Esophagus mucosa (tissue), 1 donor: ENCODE measurements around the gene CD6. TPM values are rescaled to one million over a fixed set of nuclear protein-coding genes. Genes with fewer than 3 reads are reported as not detected.
A peak's percentile ranks its signal among the peaks of the same experiment; 100 is the strongest.
"Not testable (repeated sequence)": the region's sequence is repeated elsewhere in the genome, so short reads cannot be mapped to it uniquely, and the experiment has no call there.

Source experiments
- ATAC-seq: fragments of 200-7000 bp; cut with Tn5 transposase; one replicate; pipeline ENCODE4 v1.9.1; 2020
- total RNA-seq: library from RNA; stranded (reverse); gene quantifications from one replicate; pipeline ENCODE4 v1.2.4, GENCODE V29; 2023
- donor health status: DM: yes; HTN: yes; CAD: no.

CD6 gene
- total RNA-seq, 1 donor from 2014 or later, result 0.80 TPM

DNA sequence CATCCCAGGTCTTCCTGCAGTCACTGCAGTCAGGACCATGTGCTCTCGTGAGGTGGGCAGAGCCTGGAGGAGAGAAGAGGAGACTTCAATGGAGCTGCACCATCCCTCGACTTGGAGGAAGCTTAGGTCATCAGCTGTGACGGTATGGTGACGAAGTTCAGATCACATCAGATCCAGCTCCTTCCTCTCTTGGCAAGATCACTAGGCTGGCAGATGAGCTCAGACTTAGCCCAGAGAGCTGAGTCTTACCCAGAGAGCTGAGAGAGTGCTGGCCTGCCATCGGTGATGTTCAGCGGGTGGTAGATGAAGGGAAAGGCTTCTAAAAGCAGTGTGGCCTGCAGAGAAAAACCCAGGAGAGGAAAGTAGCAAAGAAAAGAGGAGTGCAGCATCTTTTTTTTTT, 17.7 kb upstream of the CD6 start:
- no peak for ATAC-seq

GRCh38 chr11:60954421-60954820, 17.1 kb upstream of the CD6 start:
- no peak for ATAC-seq

- ATAC-seq, result no peak
These were observed 15.9 kb upstream of the CD6 start for GRCh38 chr11:60955571-60955970.

DNA sequence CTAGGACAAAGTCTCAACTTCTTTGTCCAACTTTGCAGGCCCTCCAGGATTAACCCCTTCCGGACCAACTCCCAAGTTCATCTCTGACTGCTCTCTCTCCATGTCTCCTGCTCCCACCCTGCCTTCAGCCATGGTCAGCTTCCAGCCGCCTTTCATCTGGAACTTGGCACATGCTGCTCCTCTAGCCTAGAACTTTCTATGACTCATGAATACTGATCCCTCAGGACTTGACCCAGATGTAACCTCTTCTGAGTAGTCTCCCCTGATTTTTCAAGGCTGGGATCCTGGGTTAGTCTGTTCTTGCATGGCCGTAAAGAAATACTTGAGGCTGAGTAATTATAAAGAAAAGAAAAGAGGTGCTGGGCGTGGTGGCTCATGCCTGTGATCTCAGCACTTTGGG, 14.3 kb upstream of the CD6 start:
- ATAC-seq, result peak; percentile 87

DNA sequence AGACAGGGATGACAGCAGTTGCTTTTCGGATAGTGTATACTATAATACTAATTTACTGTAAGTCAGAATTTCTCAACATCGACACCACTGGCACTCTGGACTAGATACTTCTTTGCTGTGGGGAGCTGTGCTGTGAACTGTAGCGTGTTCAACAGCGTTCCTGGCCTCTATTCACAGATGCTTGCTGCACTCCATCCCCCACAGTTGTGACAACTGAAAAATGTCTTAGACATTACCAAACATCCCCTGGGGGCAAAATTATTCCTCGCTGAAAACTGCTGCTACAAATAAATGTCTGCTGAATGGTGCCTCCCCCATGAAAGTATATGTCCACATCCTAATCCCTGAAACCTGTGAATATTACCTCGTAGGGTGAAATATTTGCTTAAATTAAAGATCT, 12.0 kb upstream of the CD6 start:
- no peak for ATAC-seq

DNA sequence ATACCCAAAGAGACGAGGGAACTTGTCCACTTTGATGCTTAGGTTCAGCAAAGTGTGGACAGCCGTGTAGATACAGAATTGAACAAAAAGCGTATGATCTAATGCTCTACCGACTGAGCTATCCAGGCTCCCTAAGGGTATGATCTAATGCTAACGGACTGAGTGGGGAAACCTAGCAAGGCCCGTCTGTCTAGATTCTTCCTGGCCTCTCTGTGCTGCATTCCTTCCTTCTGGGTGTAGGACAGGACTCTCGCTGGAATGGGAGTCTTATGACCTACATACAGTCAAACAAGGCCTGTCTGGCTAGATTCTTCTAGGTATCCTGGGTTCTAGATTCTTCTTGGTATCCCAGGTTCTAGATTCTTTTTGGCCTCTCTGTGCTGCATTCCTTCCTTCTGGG, 11.1 kb upstream of the CD6 start:
- no peak for ATAC-seq

- ATAC-seq, result no peak
These were observed 6.7 kb upstream of the CD6 start for GRCh38 chr11:60964801-60965200.

- ATAC-seq, result no peak
These were observed 4.6 kb upstream of the CD6 start for GRCh38 chr11:60966890-60967289.

GRCh38 chr11:60968223-60968622, 3.3 kb upstream of the CD6 start:
- ATAC-seq, result no peak

GRCh38 chr11:60970369-60970774, 1.1 kb upstream of the CD6 start:
- peak; percentile 77 for ATAC-seq

GRCh38 chr11:60970890-60971289, 590 bp upstream of the CD6 start:
- ATAC-seq, result peak; percentile 21

- no peak for ATAC-seq
These were observed 926 bp downstream of the CD6 start for GRCh38 chr11:60972182-60973030.

DNA sequence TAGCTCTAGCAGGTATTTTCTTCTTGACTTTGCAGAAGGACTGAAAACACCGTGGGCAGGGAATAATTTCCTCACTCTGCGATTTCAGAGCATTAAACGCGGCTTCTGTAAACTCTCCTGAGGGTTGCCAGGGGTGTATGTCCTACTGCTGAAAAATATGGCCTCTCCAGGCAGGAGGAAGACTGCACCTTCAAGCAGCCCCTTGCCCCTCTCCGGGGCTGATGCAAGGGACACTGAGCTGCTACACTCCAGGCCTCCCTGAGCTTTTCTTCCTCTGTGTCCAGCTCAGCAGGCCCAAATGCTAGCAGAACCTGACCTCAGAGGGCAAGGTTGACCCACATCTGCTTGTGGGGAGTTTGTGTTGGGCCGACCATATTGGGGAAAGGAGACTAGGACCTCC, 2.2 kb downstream of the CD6 start:
- no peak for ATAC-seq

- ATAC-seq, result not testable (repeated sequence)
These were observed 2.8 kb downstream of the CD6 start for GRCh38 chr11:60974316-60974715.

- ATAC-seq, result no peak
These were observed 3.2 kb downstream of the CD6 start for GRCh38 chr11:60974726-60975125.

DNA sequence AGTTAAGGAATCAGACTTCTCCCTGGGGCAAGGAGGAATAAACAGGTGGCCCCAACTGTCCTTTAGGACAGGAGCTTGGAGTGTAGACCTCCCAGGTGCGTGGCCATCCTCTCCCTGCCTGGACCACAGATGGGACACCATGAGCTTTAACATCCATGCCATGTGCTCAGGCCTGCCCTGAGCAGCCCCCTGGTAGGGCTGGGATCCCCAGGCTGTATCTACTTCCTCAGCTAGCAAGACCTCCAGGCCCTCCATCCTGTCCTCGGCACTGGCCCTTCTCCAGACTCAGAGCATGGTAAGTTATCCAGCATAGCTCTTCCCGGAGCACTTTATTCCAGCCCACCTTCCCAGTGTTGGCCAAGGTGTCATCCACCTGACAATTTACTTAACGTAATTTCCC, 5.7 kb downstream of the CD6 start:
- ATAC-seq, result no peak

DNA sequence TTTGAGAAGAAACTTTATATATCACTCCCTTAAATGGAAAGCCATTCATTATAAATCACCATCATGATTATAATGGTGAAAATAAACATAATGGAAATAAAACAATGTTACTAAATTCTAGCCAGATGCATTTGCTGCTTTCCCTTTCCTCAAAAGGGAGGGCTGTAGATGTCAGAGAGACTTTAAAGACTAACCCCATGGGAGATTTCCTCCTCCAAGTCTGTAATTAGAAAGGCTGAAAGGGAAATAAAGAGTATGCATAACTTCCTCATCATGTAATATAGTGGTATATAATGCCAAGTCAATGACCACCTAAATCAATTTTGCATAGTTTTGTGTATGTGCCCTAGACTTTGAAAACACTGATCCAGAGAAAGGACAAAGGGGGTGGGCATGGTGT, 6.4 kb downstream of the CD6 start:
- ATAC-seq, result no peak

DNA sequence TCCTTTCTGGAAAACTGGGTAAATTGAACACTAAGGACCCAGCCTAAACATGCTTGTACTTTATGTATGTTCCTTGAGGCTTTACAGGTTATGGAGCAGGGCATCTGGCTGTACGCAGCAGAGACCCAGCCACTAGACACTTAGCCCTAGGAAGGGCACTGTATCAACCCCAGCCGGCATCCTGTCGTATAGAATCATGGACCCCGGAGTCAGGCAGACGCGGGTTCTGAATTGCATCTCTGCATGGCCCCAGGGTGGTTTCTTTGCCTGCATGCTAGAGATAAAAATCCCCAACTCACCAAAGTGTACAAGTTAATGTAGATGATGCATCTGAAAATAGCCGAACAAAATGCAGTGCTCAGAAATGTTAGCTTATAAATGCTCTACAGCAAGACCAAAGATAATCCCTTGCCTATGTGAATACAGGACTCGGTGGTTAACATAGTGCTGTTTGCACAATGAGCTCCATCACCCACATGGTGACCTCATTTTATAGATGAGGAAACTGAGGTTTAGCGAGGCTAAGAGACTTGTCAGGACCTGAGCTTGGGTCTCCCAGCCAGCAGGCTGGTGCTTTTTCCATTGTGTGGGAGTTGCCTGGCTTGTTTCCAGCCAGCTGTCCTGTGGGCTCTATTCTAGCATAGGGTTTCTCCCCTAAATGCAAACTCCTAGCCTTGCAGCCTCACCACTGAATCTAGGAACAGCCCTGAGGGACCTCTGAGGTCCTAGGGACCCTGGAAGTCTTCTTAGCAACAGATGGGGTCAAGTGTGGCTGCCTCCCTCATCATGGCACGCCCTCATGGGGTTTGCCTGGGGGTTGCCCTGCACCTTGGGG, 7.3 kb downstream of the CD6 start:
- peak; percentile 88 for ATAC-seq

GRCh38 chr11:60981515-60981914, 10.0 kb downstream of the CD6 start:
- no peak for ATAC-seq

DNA sequence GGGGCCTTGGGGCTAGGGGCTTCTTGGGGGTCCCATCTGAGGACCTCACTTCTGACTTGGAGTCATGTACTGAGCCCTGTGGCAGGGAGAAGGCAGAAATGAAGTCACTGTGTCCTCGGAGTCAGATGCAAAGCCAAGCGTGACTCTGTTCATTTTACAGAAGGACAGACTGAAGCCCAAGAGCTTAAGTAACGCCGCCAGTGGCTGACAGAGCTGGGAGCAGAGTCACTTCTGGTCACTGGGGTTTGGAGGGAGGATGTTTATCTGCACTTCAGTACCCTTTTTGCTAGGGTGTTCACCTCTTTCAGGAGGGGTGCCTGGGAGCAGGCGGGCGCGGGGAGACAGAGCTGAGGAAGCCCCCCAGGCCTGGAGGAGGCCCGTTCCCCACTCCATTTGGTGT, 10.7 kb downstream of the CD6 start:
- ATAC-seq, result no peak

DNA sequence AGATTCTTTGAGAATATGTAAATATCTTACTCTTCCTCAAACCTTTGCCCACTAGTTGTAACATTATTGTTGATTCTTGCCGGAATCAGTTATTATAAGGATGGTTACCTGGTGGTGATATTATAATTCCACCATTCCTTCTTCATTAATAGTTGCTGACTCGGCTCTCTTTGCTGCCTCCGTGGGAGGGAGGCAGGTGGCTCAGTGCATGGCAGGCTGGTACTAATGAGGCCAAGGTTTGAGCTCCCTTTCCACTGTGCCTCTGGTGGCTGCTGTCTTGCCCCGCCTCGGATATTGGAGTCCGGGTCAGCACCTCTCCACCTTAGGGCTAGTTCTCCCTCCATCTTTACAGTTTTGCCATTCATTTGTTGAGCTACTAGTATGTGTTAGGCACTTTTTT, 12.7 kb downstream of the CD6 start:
- ATAC-seq, result no peak

- no peak for ATAC-seq
These were observed 13.2 kb downstream of the CD6 start for GRCh38 chr11:60984636-60985035.

DNA sequence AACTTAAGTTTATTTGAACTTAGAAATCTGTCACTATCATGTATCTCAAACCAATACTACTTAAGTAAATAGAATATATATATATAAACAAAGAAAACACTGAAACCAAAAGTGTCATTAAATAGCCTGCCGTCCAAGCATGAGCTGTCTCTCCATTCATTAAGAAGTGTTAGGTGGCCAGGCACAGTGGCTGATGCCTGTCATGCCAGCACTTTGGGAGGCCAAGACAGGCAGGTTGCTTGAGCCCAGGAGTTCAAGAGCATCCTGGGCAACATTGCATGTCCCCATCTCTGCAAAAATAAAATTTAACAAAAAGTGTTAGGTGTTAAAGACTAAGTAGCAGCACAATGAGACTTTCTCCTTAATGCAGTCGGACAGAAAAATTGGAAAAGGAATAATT, 14.0 kb downstream of the CD6 start:
- no peak for ATAC-seq
